Fibroblast of the conjunctiva (primary cell): Measurements from ENCODE around the gene DUSP9.
"Not testable (repeated sequence)": the region's sequence is repeated elsewhere in the genome, so short reads cannot be mapped to it uniquely, and the experiment has no call there.

Experiments
- DNase-seq: peaks from one replicate; pipeline ENCODE4 v3.0.0-alpha.2; 2010; ENCODE audit warnings: low read depth

Gene DUSP9

GRCh38 chrX:153672531-153673427 is 25.8 kb downstream of the DUSP9 start:
- DNase-seq: no peak

GRCh38 chrX:153673428-153674218 is 26.6 kb downstream of the DUSP9 start, which contains the start of gene PNCK:
Gene PNCK (minus strand): TSS chrX:153673813. CDS start chrX:153673076, 737 bp downstream.
- DNase-seq: no peak

DNA sequence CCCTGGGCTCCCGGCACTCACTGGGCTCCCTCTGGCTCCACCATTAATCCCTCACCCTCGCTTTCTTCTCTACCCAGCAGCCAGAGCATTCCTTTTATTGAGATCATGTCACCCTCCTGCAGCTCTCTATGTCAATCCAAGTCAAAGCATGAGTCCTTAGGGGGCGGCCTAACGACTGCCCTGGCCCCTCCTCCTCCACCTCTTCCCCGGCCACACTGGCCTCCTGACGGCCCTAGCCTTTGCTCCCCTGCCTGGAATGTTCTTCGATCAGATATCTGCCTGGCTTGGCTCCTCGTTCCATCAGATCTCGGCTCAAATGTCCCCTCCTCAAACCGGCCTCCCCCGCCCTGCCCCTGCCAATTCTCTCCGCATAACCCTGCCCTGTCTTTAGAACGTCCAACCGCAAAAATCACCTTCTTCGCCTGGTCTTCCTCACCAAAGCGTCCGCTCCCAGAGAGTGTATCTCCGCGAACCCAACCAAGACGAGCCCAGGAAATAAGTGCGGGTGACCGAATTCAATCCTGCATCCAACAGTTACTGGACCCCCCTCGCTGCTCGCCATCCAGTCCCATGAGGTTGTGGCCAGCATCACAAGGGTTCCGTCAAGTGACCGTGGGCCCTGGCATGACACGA is 27.3 kb downstream of the DUSP9 start:
- no peak for DNase-seq

- DNase-seq: no peak
These were observed 34.2 kb downstream of the DUSP9 start for GRCh38 chrX:153681175-153681574.

GRCh38 chrX:153683486-153683885 is 36.5 kb downstream of the DUSP9 start:
- not testable (repeated sequence) for DNase-seq

DNA sequence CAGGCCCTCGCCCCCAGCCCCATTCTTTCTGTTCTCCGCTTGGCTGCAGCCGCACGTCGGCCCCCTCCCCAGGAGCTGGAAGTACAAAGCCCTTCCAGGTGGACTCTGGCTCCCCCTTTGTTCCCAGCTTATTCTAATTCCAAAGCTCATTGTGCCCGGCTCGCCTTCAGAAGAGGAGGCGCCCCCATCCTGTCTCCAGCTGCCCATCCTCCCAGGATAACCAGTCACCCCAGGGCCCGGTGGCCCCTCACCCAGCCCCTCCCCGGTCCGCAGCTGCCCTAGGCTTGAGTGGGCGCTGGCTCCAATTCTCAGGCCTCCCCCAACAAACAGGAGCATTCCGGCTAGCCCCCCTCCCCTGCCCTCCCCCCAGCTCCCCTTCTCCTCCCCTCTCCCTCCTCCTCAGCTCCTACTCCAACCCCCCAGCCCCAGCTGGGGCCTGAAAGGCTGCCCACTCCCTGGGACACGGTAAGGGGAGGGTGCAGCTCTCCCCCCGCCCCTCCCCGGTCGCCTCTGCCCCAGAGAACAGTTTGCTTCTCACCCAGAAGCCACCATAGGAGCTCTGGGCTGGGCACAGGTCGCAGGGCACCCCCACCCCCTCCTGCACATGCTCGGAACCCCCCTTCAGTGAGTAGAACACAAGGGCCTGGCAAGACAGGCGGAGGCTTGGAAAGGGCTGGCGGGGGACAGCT is 37.6 kb downstream of the DUSP9 start:
- no peak for DNase-seq

- DNase-seq: no peak
These were observed 38.1 kb downstream of the DUSP9 start for GRCh38 chrX:153685156-153685536.

DNA sequence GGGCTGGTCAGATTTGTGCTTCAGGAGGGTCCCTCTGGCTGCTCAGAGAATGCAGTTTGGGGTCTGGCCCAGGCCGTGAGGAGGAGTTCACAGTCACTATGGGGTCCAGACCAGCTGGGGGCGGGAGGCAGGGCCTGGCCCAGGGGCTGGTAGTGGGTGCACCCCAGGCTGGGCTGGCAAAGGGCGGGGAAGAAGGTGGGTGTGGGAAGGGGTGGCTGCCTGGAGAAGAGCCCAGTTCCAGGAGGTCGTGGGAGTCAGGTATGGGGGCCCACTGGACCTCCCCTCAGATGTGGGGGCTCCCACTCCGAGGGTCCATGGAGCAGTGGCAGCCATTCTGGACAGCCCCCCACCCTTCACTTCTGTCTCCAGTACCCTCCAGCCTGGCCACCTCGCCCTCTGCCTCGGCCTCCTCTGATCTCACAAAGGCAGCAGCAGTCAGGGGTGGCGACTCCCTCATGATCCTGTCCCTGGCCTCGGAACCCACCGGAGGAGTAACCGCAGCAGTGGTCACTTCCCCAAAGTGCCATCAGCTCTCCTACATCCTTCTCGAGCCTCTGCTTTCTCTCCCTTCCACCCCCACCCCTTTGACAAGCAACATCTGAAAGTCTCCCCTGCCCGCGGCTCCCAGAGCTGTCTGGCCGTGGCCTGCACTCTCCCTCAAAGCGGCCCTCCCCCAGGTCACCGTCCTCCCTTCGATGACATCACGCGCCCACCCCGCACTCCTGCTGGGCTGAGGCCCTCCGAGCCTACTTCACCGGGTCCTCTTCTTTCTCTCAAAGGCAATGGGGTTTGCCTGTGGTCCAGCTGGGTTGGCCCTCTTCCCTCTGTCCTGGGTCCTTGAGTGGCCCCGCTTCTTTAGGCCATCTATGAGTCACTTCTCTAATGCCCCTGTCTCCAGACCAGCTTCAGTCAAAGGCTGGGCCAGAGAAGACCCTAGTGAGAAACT is 39.0 kb downstream of the DUSP9 start:
- no peak for DNase-seq

DNA sequence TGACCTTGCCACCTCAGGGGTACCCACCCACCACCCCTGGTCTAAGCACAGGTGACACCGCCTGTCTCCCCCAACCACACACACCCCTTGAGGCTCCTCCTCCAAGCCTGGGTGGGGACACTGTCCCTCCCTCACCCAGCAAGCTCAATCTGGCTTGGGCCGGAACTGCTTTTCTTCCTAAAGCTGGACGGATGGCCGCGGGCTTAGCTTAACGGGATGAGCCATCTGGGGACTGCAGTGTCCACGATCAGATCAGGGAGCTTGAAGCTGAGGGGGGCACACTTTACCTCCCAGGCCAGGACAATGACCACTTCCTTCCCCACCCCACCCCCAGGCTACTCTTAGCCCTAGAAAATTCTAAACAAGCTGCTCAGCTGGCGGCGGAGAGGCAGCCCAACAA is 39.7 kb downstream of the DUSP9 start:
- DNase-seq: no peak

DNA sequence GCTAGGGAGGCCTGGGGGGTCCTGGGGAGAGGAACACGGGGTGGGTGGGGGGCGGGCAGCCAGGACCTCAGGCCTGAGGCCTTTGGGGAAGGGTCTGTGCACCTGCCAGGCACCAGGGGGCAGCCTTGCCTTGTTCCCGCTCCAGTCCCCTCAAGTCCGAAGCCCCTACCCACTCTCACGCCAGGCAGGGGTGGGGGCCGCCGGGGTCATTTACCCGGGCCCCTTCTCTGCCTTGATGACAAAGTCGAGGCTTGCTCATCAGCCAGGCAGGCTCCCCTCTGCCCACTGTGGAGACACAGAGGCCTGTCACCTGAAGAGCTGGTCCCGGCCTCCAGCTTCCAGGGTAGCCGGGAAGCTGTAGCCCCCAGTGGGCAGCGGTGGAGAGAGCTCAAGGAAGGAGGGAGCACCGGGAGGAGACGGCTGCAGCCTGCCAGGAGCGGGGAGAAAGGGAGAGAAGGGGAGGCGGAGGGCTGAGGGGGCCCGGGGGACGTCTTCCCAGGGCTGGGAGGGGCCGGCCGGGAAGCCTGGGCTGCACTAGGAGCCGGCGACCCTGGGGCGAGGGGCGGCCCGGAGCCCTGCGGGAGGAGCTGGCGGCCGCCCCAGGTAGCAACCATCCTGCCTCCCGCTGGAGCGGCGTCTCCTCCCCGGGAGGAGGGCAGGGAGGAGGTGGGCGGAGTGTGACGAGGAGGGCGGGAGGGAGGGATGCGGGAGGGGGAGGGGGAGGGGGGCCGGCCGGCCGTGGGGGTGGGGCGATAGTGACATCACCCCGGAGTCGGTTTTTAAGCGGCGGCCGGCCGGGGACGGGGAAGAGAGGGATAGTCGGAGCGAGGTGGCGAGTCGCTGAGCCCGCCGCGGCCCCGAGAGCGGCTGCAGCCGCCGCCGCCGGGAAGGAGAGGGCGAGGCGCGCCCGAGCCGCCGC is 40.4 kb downstream of the DUSP9 start, which contains the start of gene SLC6A8:
SLC6A8 (plus strand) TSS at position 806 of the 919 bp plus-strand sequence. CDS start 649 bp downstream, outside the sequence.
- DNase-seq: peak; percentile 12

DNA sequence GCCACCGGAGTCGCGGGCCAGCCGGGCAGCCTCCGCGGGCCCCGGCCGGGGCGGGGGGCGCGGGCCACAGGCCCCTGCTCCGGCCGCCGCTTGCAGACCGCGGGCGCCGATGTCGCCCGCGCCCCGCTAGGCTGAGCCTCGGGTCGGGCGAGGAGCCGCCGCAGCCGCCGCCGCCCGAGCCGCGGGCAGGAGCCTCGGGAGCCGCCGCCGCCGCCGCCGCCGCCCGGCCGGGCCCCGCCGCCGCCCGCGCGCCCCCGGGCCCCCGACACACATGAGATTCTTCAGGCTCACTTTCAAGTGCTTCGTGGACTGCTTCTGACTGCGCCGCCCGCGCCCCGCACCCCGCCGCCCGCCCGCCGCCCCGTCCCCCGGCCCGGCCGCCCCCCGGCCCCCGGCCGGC is 41.1 kb downstream of the DUSP9 start:
- DNase-seq: no peak

- DNase-seq: no peak
These were observed 41.5 kb downstream of the DUSP9 start for GRCh38 chrX:153688506-153688905.

GRCh38 chrX:153688911-153689590 is 42.0 kb downstream of the DUSP9 start:
- DNase-seq: no peak

DNA sequence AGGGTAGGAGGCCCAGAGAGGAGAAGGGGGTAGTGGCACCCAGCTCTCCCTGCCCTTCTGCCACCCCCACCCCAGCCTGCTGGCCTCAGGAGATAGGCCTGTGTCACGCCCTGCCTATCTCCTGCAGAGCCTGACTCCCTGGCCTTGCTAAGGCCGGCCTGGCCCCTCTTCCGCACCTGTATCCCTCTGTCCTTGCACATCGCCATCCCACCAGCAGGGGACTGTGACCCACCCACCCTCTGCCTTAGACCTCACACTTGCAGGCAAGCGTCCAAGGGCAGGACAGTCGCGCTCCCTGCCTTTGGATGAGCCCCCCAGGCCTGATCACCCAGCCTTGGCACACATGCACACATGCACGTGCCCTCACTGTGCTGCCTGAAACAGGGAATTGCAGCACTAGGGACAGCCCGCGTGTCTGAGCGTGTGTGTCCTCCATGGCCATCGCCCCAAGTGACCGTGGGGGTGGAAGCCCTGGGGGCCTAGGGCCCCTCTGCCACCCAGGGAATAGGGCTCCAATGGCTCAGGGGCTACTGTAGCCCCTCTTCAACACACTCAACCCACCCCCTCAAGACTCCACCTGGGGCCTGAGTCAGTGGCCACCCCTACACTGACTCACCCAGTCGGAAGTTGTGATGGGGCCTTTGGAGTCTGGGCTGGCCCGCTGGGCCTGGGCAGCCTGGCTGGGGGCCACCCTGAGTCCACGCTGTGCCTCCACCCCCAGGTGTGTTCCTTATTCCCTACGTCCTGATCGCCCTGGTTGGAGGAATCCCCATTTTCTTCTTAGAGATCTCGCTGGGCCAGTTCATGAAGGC is 42.9 kb downstream of the DUSP9 start:
- no peak for DNase-seq

GRCh38 chrX:153690466-153690865 is 43.5 kb downstream of the DUSP9 start:
- DNase-seq: no peak

DNA sequence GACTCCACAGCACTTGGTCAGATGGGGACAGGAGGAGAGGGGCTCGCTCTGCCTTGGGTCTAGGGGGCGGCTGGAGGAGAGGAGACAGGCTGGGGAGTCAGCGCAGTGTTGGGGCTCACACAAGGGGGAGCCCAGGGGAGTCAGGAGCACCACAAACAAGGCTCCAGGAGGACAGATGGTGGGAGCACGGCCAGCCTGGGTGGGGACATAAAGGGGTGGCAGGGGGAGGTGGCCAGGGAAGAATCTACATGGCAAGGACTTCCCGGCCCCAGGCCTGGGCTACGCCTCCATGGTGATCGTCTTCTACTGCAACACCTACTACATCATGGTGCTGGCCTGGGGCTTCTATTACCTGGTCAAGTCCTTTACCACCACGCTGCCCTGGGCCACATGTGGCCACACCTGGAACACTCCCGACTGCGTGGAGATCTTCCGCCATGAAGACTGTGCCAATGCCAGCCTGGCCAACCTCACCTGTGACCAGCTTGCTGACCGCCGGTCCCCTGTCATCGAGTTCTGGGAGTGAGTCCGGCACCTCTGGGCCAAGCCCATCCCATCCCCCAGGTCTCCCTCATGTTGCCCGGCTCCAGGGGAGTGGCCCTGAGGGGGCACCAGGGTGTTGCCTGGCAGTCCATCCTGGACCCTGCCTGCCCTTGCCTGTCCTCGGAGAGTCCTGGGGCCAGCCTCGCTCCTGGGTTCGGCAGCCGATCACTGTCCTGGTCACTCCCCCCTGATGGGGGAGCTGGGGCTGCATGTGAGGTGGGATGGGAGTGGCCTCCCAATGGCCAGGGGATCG is 44.2 kb downstream of the DUSP9 start:
- DNase-seq: not testable (repeated sequence)

GRCh38 chrX:153692003-153692402 is 45.0 kb downstream of the DUSP9 start:
- DNase-seq: no peak
